PC-3 (cell line): ENCODE results near the gene SMIM12. TPM values are rescaled to one million over a fixed set of nuclear protein-coding genes. Genes with fewer than 3 reads are reported as not detected.

Experiments
- ATAC-seq: fragments of 200-7000 bp; cut with Tn5 transposase; 2 replicates; pipeline ENCODE4 v1.9.1; 2020; ENCODE audit warnings: mild to moderate bottlenecking, moderate library complexity
- BruUV-seq: library from RNA; stranded (reverse); fragments of 400-500 nt; replicated peaks from 2 replicates; lab custom pipeline; 2021; lab: Mats Ljungman, UMichigan
- CTCF ChIA-PET: fragments of 300-600 bp; sonication (Branson Sonifier 250); formaldehyde crosslinking; loops from one replicate; lab custom pipeline; 2022; ENCODE audit warnings: antibody characterized with exemption; lab: Charles Lee
- POLR2A ChIA-PET: fragments of 300-600 bp; sonication (Branson Sonifier 250); formaldehyde crosslinking; loops from one replicate; lab custom pipeline; 2022; ENCODE audit warnings: antibody characterized with exemption; ENCODE audit not compliant: unreplicated experiment; lab: Charles Lee
- DNase-seq: peaks from one replicate; pipeline ENCODE4 v3.0.0-alpha.2; 2015
- H2AFZ ChIP-seq: fragments of 300-600 bp; sonication (generic); 2 replicates; pipeline ENCODE4 v1.6.0; 2016; ENCODE audit warnings: antibody characterized with exemption, low read length
- H3F3A ChIP-seq: fragments of 300-600 bp; sonication (generic); one replicate; pipeline ENCODE4 v1.6.0; 2017; ENCODE audit warnings: antibody characterized with exemption, low read length, control low read depth, mild to moderate bottlenecking; ENCODE audit not compliant: unreplicated experiment
- H3K27ac ChIP-seq: fragments of 300-600 bp; sonication (generic); 2 replicates; pipeline ENCODE4 v1.5.1; 2016; ENCODE audit warnings: mild to moderate bottlenecking, low read length
- H3K27me3 ChIP-seq: fragments of 300-600 bp; sonication (generic); 2 replicates; pipeline ENCODE4 v1.6.1; 2016; ENCODE audit warnings: low read length, mixed read lengths
- H3K36me3 ChIP-seq: fragments of 300-600 bp; sonication (generic); 2 replicates; pipeline ENCODE4 v1.6.1; 2016; ENCODE audit warnings: low read depth, mixed run types, low read length, mixed read lengths
- H3K4me1 ChIP-seq: fragments of 300-600 bp; sonication (generic); 2 replicates; pipeline ENCODE4 v1.5.1; 2016; ENCODE audit warnings: low read length; ENCODE audit not compliant: insufficient read depth
- H3K4me2 ChIP-seq: fragments of 300-600 bp; sonication (generic); 2 replicates; pipeline ENCODE4 v1.6.0; 2016; ENCODE audit warnings: low read length
- H3K4me3 ChIP-seq: fragments of 300-600 bp; sonication (generic); 2 replicates; pipeline ENCODE4 v1.5.1; 2016; ENCODE audit warnings: mild to moderate bottlenecking, low read length, mixed read lengths
- H3K79me2 ChIP-seq: fragments of 300-600 bp; sonication (generic); 2 replicates; pipeline ENCODE4 v1.6.1; 2017; ENCODE audit warnings: low read length, mixed read lengths
- H3K9ac ChIP-seq: fragments of 300-600 bp; sonication (generic); 2 replicates; pipeline ENCODE4 v1.6.0; 2016; ENCODE audit warnings: mild to moderate bottlenecking, low read length
- H3K9me2 ChIP-seq: fragments of 300-600 bp; sonication (generic); replicated peaks from 2 replicates; pipeline ENCODE4 v1.6.1; 2016; ENCODE audit warnings: mixed run types, low read length, mixed read lengths
- H3K9me3 ChIP-seq: fragments of 300-600 bp; sonication (generic); 2 replicates; pipeline ENCODE4 v1.6.1; 2016; ENCODE audit warnings: low read length, mixed read lengths
- H4K20me1 ChIP-seq: fragments of 300-600 bp; sonication (generic); 2 replicates; pipeline ENCODE4 v1.6.1; 2016; ENCODE audit warnings: low read length, mixed read lengths
- EZH2 ChIP-seq: fragments of 300-600 bp; sonication (generic); IDR thresholded peaks from one replicate; pipeline ENCODE4 v1.6.1; 2017; ENCODE audit warnings: antibody characterized with exemption, mild to moderate bottlenecking, low read length; ENCODE audit not compliant: unreplicated experiment
- EZH2phosphoT487 ChIP-seq: fragments of 300-600 bp; sonication (generic); IDR thresholded peaks from 2 replicates; pipeline ENCODE4 v1.6.1; 2018; ENCODE audit warnings: mild to moderate bottlenecking, antibody characterized with exemption, low read length, borderline replicate concordance
- intact Hi-C: fragments of 100-400 bp; cut with micrococcal nuclease; formaldehyde crosslinking; loops from 2 replicates; pipeline ENCODE4 v1.9.0; 2023
- total RNA-seq: library from RNA; depleted of rRNA; stranded (reverse); fragments of >200 nt; gene quantifications from 2 replicates; pipeline ENCODE4 v1.2.3, GENCODE V29; 2014
- TF ChIP-seq, protein P1 (sequence below): fragments of 300-600 bp; sonication (generic); conservative IDR thresholded peaks from 2 replicates; pipeline ENCODE4 v1.5.1; 2017; ENCODE audit warnings: antibody characterized with exemption, low read depth, mild to moderate bottlenecking, low read length

SMIM12 gene
- total RNA-seq, 1 experiment from 2014 or later = 47.2 TPM

- TF ChIP-seq EZH2 = no peak
- TF ChIP-seq EZH2phosphoT487 = no peak
- TF ChIP-seq, protein P1, sequence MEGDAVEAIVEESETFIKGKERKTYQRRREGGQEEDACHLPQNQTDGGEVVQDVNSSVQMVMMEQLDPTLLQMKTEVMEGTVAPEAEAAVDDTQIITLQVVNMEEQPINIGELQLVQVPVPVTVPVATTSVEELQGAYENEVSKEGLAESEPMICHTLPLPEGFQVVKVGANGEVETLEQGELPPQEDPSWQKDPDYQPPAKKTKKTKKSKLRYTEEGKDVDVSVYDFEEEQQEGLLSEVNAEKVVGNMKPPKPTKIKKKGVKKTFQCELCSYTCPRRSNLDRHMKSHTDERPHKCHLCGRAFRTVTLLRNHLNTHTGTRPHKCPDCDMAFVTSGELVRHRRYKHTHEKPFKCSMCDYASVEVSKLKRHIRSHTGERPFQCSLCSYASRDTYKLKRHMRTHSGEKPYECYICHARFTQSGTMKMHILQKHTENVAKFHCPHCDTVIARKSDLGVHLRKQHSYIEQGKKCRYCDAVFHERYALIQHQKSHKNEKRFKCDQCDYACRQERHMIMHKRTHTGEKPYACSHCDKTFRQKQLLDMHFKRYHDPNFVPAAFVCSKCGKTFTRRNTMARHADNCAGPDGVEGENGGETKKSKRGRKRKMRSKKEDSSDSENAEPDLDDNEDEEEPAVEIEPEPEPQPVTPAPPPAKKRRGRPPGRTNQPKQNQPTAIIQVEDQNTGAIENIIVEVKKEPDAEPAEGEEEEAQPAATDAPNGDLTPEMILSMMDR = no peak
- no peak overlapping the region for H3K9ac ChIP-seq
- POLR2A ChIA-PET = no interaction called here
- no peak for ATAC-seq
- no peaks in the 10 kb centered on the region for H3K36me3 ChIP-seq
- no peaks in the 10 kb centered on the region for H3K27me3 ChIP-seq
- no peak for DNase-seq
- intact Hi-C loops = no loop called here
- no peaks in the 10 kb centered on the region for H4K20me1 ChIP-seq
- no TSS peak for BruUV-seq
- no peak overlapping the region for H3K27ac ChIP-seq
- H3F3A ChIP-seq = no peaks in the 10 kb centered on the region
- peaks cover 12% of the 10 kb centered on the region; the same call in 1 of the 2 replicates for H3K4me1 ChIP-seq
- no peaks in the 10 kb centered on the region for H3K9me2 ChIP-seq
- no peak overlapping the region for H2AFZ ChIP-seq
- CTCF ChIA-PET = no interaction called here
- H3K9me3 ChIP-seq = no peaks in the 10 kb centered on the region
- H3K79me2 ChIP-seq = no peaks in the 10 kb centered on the region
- no peak overlapping the region for H3K4me3 ChIP-seq
- H3K4me2 ChIP-seq = no peak overlapping the region
These were observed 16.6 kb downstream of the SMIM12 start for GRCh38 chr1:34842952-34843371.

- ChIA-PET CTCF (no interaction called here), POLR2A (no interaction called here)
These were observed 17.5 kb downstream of the SMIM12 start for GRCh38 chr1:34842073-34842472.

DNA sequence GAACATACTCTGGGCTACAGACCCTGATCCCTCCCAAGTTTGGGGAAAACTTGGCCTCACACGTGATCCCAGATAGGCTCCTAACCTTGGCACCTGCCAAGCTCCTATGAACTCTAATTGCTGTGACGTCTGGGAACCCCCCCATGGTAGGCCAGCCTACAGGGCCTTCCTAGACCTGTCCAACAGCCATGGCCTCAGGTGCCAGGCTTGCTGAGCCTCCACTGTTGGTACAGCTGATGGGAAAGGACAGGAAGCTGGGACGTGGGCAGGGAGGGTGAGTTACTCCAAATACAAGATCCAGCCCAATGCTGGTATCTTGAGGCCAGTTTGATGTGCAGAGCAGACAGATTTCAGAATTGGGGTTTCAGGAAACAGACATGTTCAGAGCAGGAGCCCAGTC, 19.1 kb downstream of the SMIM12 start:
- ChIA-PET CTCF (no interaction called here), POLR2A (no interaction called here)
- BruUV-seq = no TSS peak
- no peaks in the 10 kb centered on the region for H3K36me3 ChIP-seq
- H3K27me3 ChIP-seq = no peaks in the 10 kb centered on the region
- no peak overlapping the region for H3K27ac ChIP-seq
- H3F3A ChIP-seq = no peaks in the 10 kb centered on the region
- peaks cover 12% of the 10 kb centered on the region; the same call in 1 of the 2 replicates for H3K4me1 ChIP-seq
- ATAC-seq (no peak), DNase-seq (no peak)
- H3K9ac ChIP-seq = no peak overlapping the region
- no peaks in the 10 kb centered on the region for H3K9me3 ChIP-seq
- H3K4me2 ChIP-seq = no peak overlapping the region
- no peaks in the 10 kb centered on the region for H3K9me2 ChIP-seq
- H3K79me2 ChIP-seq = no peaks in the 10 kb centered on the region
- TF ChIP-seq, protein P1 = no peak
- TF ChIP-seq EZH2 = no peak
- TF ChIP-seq EZH2phosphoT487 = no peak
- intact Hi-C loops = no loop called here
- no peaks in the 10 kb centered on the region for H4K20me1 ChIP-seq
- no peak overlapping the region for H2AFZ ChIP-seq
- H3K4me3 ChIP-seq = no peak overlapping the region

More at GRCh38 chr1:34842073-34842472, 17.5 kb downstream of the SMIM12 start:
- intact Hi-C loops = no loop called here
- Histone ChIP-seq H3K9ac (no peak overlapping the region), H3K27ac (no peak overlapping the region), H3K79me2 (no peaks in the 10 kb centered on the region), H3K9me3 (no peaks in the 10 kb centered on the region), H3K36me3 (no peaks in the 10 kb centered on the region), H2AFZ (no peak overlapping the region), H4K20me1 (no peaks in the 10 kb centered on the region), H3K9me2 (no peaks in the 10 kb centered on the region), H3K4me3 (no peak overlapping the region), H3K27me3 (no peaks in the 10 kb centered on the region), H3F3A (no peaks in the 10 kb centered on the region), H3K4me2 (no peak overlapping the region), H3K4me1 (peaks cover 12% of the 10 kb centered on the region; the same call in 1 of the 2 replicates)
- no peak for DNase-seq
- BruUV-seq = no TSS peak
- ATAC-seq = no peak
- TF ChIP-seq, protein P1 = no peak
- no peak for TF ChIP-seq EZH2phosphoT487
- TF ChIP-seq EZH2 = no peak
